ENCODE results near the gene MIA2. TPM values are rescaled to one million over a fixed set of nuclear protein-coding genes. Genes with fewer than 3 reads are reported as not detected.
"Not testable (repeated sequence)": the region's sequence is repeated elsewhere in the genome, so short reads cannot be mapped to it uniquely, and the experiment has no call there.

MIA2 gene
- total and polyA plus RNA-seq, 4 experiments from 2014 or later, result 19.0 to 26.7 (median 26.2) TPM

DNA sequence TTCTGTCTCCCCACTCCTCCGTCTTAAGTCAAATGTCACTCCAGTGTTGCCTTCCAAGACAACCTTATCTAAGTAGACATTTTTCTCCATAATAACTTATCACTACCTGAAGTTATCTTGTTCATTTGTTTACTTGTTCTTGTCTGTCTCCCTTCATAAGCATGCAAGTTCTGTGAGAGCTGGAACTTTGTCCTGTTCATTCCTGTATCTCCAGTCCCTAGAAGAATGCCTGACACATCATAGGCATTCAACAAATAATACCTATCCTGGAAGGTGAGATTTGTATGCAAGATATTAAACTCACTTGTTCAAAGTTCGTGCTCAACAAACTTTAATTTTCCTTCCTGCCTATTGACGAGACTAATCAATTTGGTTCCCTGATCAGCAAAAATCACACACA lies 5.7 kb upstream of the MIA2 start:
- H3K4me1 ChIP-seq (ENCODE audit: insufficient read depth, low read length), result peaks cover 25% of the 10 kb centered on the region
- H3K27ac ChIP-seq (ENCODE audit: low read depth, low read length), result peak overlapping the region; percentile 42
- Mint-ChIP-seq H3K27me3 (peaks cover 1 to 2% of the 10 kb centered on the region in 2 donors), H3K4me3 (no peak overlapping the region), H3K4me1 (peaks cover 18 to 35% (median 28%) of the 10 kb centered on the region in 4 donors), H3K27ac (peak overlapping the region in 6 of 7 donors; percentile 81 to 94 (median 92)), H3K9me3 (no peaks in the 10 kb centered on the region), H3K36me3 (no peaks in the 10 kb centered on the region)
- CTCF ChIA-PET (ENCODE audit: partially characterized antibody), result interaction anchor here (0.8 to 2.0 kb wide), 3 partner anchors 10 to 205 kb away, joined by 3 to 7 read pairs (median 4); no protein-coding TSS in a partner anchor
- H3K4me3 ChIP-seq (ENCODE audit: low read length in 2 of 2), result no peak overlapping the region
- H3K36me3 ChIP-seq (ENCODE audit: insufficient read depth, low read length), result no peaks in the 10 kb centered on the region
- DNase-seq, result no peak
- POLR2A ChIA-PET (ENCODE audit: partially characterized antibody), result interaction anchor here (1.9 to 2.6 kb wide), 4 partner anchors 38 to 204 kb away, joined by 9 to 35 read pairs (median 16); partner anchors contain the start of genes FBXO33, PNN and TRAPPC6B
- intact Hi-C loops (cut with micrococcal nuclease), result loop anchor here (2.0 kb wide), 1 partner anchor 205 kb away; the partner anchor contains the start of gene FBXO33
- no peaks in the 10 kb centered on the region for H3K27me3 ChIP-seq (ENCODE audit: insufficient read depth, low read length)
- H3K9me3 ChIP-seq (ENCODE audit: control insufficient read depth in 1 of 2, low read length in 2 of 2), result no peaks in the 10 kb centered on the region

DNA sequence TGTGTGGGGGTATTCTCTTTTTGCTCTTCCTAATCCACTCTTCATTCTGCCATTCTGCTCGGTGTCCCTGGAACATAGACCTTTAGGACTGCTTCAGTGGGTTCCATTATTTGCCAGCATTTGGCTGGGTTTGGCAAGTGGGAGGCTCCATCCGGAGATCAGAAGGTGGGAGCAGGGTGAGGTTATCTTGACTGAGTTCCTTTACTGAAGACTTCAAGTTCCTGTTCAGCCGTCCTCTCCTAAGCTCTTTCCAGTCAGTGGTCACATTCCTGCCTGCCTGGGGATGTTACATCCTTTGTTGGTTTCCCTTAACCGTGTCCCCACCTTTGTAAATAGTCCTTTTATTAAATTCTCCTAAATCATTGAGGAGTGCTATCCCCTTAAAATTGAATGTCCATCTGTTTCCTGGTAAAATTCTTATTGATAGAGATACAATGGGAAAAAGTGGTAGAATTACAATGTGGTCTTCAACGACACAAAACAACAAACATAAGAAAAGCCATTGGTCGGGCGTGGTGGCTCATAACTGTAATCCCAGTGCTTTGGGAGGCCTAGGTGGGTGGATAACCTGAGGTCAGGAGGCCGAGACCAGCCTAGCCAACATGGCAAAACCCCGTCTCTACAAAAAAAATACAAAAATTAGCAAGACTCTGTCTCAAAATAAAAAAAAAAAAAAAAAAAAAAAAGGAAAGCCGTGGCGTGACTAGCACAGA lies 5.0 kb upstream of the MIA2 start:
- Histone ChIP-seq H3K4me3 (ENCODE audit: low read length in 2 of 2) (no peak overlapping the region), H3K36me3 (ENCODE audit: insufficient read depth, low read length) (no peaks in the 10 kb centered on the region), H3K9me3 (ENCODE audit: control insufficient read depth in 1 of 2, low read length in 2 of 2) (no peaks in the 10 kb centered on the region), H3K4me1 (ENCODE audit: insufficient read depth, low read length) (peaks cover 29% of the 10 kb centered on the region), H3K27me3 (ENCODE audit: insufficient read depth, low read length) (no peaks in the 10 kb centered on the region), H3K27ac (ENCODE audit: low read depth, low read length) (peak overlapping the region; percentile 42)
- Mint-ChIP-seq H3K9me3 (no peaks in the 10 kb centered on the region), H3K36me3 (no peaks in the 10 kb centered on the region), H3K27ac (peak overlapping the region; percentile 81 to 94 (median 91)), H3K4me1 (peaks cover 18 to 37% (median 31%) of the 10 kb centered on the region in 4 donors), H3K4me3 (peak overlapping the region in 6 of 8 donors; percentile 30 to 65 (median 50)), H3K27me3 (peaks cover 1% of the 10 kb centered on the region in 2 donors)
- intact Hi-C loops (cut with micrococcal nuclease), result loop anchor here (1.0 to 2.0 kb wide), 3 partner anchors 38 to 204 kb away; partner anchors contain the start of genes FBXO33 and PNN
- ChIA-PET CTCF (ENCODE audit: partially characterized antibody) (interaction anchor here (0.7 to 2.0 kb wide), 5 partner anchors 9 to 205 kb away, joined by 3 to 7 read pairs (median 4); no protein-coding TSS in a partner anchor), POLR2A (ENCODE audit: partially characterized antibody) (interaction anchor here (0.6 to 2.6 kb wide), 8 partner anchors 11 to 203 kb away, joined by 3 to 35 read pairs (median 6); partner anchors contain the start of genes FBXO33, PNN and TRAPPC6B)
- no peak for DNase-seq

DNA sequence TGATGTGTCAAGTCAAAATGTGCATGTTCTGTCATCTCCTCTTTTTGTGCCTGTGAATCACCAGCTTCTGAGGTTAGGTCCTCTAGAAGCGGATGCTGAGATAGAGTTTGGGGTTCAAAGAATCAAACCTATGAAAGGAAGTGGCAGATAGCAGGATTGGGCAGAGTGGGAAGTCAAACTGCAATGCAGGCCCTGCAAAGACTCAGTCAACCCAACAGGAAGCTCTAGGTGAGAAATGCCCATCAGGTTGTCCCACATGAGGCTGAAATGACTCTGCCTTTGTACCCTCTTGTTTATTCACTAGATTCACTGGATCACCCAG lies 4.5 kb upstream of the MIA2 start:
- Mint-ChIP-seq H3K36me3 (no peaks in the 10 kb centered on the region), H3K4me3 (peak overlapping the region in 7 of 8 donors; percentile 0 to 65 (median 44)), H3K27me3 (no peaks in the 10 kb centered on the region), H3K27ac (peak overlapping the region; percentile 81 to 94 (median 91)), H3K9me3 (no peaks in the 10 kb centered on the region), H3K4me1 (peaks cover 21 to 37% (median 31%) of the 10 kb centered on the region in 4 donors)
- Histone ChIP-seq H3K36me3 (ENCODE audit: insufficient read depth, low read length) (no peaks in the 10 kb centered on the region), H3K27me3 (ENCODE audit: insufficient read depth, low read length) (no peaks in the 10 kb centered on the region), H3K4me1 (ENCODE audit: insufficient read depth, low read length) (peaks cover 34% of the 10 kb centered on the region), H3K4me3 (ENCODE audit: low read length in 2 of 2) (no peak overlapping the region), H3K9me3 (ENCODE audit: control insufficient read depth in 1 of 2, low read length in 2 of 2) (no peaks in the 10 kb centered on the region), H3K27ac (ENCODE audit: low read depth, low read length) (peak overlapping the region; percentile 42)
- ChIA-PET CTCF (ENCODE audit: partially characterized antibody) (interaction anchor here (0.7 to 2.0 kb wide), 5 partner anchors 9 to 195 kb away, joined by 3 to 7 read pairs (median 4); no protein-coding TSS in a partner anchor), POLR2A (ENCODE audit: partially characterized antibody) (interaction anchor here (0.5 to 2.6 kb wide), 11 partner anchors 10 to 203 kb away, joined by 3 to 35 read pairs (median 4); partner anchors contain the start of genes FBXO33, GEMIN2, PNN and TRAPPC6B)
- peak; percentile 56 to 80 (median 64) for DNase-seq
- intact Hi-C loops (cut with micrococcal nuclease), result loop anchor here (1.0 to 2.0 kb wide), 3 partner anchors 37 to 204 kb away; partner anchors contain the start of genes FBXO33 and PNN

DNA sequence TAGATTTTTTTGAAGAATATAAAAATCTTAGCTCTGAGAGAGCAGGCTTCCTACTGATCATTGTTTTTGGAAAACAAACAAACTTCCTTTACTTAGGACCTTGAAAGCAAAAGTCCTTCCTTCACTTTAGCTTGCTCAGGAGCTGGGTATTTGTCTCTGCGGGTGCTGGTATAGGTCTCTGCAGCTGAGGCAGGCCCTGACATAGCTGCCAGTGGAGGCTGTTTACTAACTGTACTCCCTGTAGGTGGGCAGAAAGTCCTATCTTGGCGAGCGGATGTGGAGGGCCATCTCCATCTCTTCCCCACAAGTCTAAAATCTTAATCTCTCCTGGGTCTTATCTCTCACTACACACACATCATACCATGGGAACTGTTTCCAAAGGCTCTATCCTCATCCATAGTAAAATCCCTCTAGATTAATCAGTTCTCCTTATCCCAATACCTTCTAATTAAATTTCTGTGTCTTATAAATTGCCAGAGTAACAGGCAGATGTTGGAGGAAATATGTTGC lies 4.1 kb upstream of the MIA2 start:
- Mint-ChIP-seq H3K36me3 (no peaks in the 10 kb centered on the region), H3K4me3 (no peak overlapping the region), H3K4me1 (peaks cover 21 to 37% (median 31%) of the 10 kb centered on the region in 4 donors), H3K27me3 (no peaks in the 10 kb centered on the region), H3K9me3 (no peaks in the 10 kb centered on the region), H3K27ac (peak overlapping the region in 6 of 7 donors; percentile 42 to 93 (median 82))
- Histone ChIP-seq H3K36me3 (ENCODE audit: insufficient read depth, low read length) (no peaks in the 10 kb centered on the region), H3K27me3 (ENCODE audit: insufficient read depth, low read length) (no peaks in the 10 kb centered on the region), H3K4me3 (ENCODE audit: low read length in 2 of 2) (no peak overlapping the region), H3K9me3 (ENCODE audit: control insufficient read depth in 1 of 2, low read length in 2 of 2) (no peaks in the 10 kb centered on the region), H3K4me1 (ENCODE audit: insufficient read depth, low read length) (peaks cover 35% of the 10 kb centered on the region), H3K27ac (ENCODE audit: low read depth, low read length) (peak overlapping the region; percentile 42)
- CTCF ChIA-PET (ENCODE audit: partially characterized antibody), result interaction anchor here (0.7 to 2.0 kb wide), 4 partner anchors 10 to 195 kb away, joined by 3 to 7 read pairs (median 4); no protein-coding TSS in a partner anchor
- DNase-seq, result no peak
- intact Hi-C loops (cut with micrococcal nuclease), result loop anchor here (1.0 to 2.0 kb wide), 3 partner anchors 37 to 203 kb away; partner anchors contain the start of genes FBXO33 and PNN
- POLR2A ChIA-PET (ENCODE audit: partially characterized antibody), result interaction anchor here (0.5 to 2.6 kb wide), 11 partner anchors 10 to 202 kb away, joined by 3 to 35 read pairs (median 4); partner anchors contain the start of genes FBXO33, GEMIN2, PNN and TRAPPC6B

DNA sequence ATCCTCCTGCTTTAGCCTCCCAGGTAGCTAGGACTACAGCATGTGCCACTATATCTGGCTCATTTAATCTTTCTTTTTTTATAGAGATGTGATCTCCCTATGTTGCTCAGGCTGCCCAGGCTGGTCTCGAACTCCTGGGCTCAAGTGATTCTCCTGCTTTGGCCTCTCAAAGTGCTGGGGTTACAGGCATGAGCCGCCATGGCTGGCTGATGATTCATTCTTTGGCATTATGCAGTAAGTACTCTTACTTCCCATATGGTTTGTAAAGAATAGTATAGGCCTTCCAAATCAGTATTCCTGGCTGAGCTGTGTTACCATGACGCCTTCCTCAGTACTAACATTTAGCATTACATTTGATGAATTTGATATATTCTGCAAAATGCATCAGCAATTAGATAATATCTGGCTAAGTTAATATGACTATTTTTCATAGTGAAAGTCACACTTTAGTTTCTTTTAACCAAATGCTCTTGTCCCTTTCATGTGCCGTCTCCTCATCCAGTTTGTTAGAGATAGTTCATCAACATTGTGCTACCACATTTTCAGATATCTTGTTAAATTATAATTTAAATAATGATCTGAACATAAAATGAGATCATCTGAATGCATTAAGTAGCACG lies 3.2 kb upstream of the MIA2 start:
- Histone ChIP-seq H3K4me1 (ENCODE audit: insufficient read depth, low read length) (peaks cover 35% of the 10 kb centered on the region), H3K36me3 (ENCODE audit: insufficient read depth, low read length) (no peaks in the 10 kb centered on the region), H3K27ac (ENCODE audit: low read depth, low read length) (no peak overlapping the region), H3K4me3 (ENCODE audit: low read length in 2 of 2) (no peak overlapping the region), H3K27me3 (ENCODE audit: insufficient read depth, low read length) (no peaks in the 10 kb centered on the region), H3K9me3 (ENCODE audit: control insufficient read depth in 1 of 2, low read length in 2 of 2) (no peaks in the 10 kb centered on the region)
- intact Hi-C loops (cut with micrococcal nuclease), result no loop called here
- ChIA-PET CTCF (ENCODE audit: partially characterized antibody) (interaction anchor here (1.2 to 2.1 kb wide), 5 partner anchors 11 to 196 kb away, joined by 3 to 9 read pairs (median 3); no protein-coding TSS in a partner anchor), POLR2A (ENCODE audit: partially characterized antibody) (interaction anchor here (2.4 kb wide), 1 partner anchor 36 kb away, joined by 7 read pairs; no protein-coding TSS in a partner anchor)
- no peaks in the 10 kb centered on the region for H3K9me3 Mint-ChIP-seq
- peaks cover 21 to 37% (median 31%) of the 10 kb centered on the region in 4 donors for H3K4me1 Mint-ChIP-seq
- no peaks in the 10 kb centered on the region for H3K27me3 Mint-ChIP-seq
- no peak for DNase-seq
- H3K4me3 Mint-ChIP-seq, result no peak overlapping the region
- H3K36me3 Mint-ChIP-seq, result no peaks in the 10 kb centered on the region
- peak overlapping the region; percentile 29 to 90 (median 53) for H3K27ac Mint-ChIP-seq

DNA sequence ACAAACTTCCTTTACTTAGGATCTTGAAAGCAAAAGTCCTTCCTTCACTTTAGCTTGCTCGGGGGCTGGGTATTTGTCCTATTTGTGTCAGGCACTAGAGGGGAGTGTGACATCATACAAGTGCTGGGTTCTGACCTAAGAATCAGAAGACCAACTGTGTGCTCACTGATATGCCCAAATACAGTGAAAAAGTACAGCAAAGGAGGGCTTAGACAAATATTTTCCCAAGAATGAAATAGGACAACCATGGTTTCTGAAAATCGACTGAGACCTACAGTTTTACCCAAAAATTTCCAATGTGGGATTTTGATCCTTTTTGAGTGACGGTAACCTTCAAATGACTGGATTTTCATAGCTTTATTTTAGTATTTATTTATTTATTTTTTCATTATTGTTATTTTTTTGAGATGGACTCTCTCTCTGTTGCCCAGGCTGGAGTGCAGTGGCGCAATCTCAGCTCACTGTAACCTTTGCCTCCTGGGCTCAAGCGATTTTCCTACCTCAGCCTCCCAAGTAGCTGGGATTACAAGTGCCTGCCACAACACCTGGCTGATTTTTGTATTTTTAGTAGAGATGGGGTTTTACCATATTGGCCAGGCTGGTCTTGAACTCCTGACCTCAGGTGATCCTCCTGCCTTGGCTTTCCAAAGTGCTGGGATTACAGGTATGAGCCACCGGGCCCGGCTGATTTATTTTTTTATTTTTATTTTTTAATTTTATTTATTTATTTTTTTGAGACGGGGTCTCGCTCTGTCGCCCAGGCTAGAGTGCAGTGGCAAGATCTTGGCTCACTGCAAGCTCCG lies 1.8 kb upstream of the MIA2 start:
- peak overlapping the region; percentile 5 to 74 (median 36) for H3K27ac Mint-ChIP-seq
- intact Hi-C loops (cut with micrococcal nuclease); H3K4me3 ChIP-seq (ENCODE audit: low read length in 2 of 2); H3K36me3 ChIP-seq (ENCODE audit: insufficient read depth, low read length); H3K27ac ChIP-seq (ENCODE audit: low read depth, low read length); H3K27me3 ChIP-seq (ENCODE audit: insufficient read depth, low read length); H3K9me3 Mint-ChIP-seq; H3K27me3 Mint-ChIP-seq; H3K9me3 ChIP-seq (ENCODE audit: control insufficient read depth in 1 of 2, low read length in 2 of 2); H3K4me3 Mint-ChIP-seq; H3K36me3 Mint-ChIP-seq: not testable (repeated sequence)
- CTCF ChIA-PET (ENCODE audit: partially characterized antibody), result interaction anchor here (0.7 to 2.1 kb wide), 13 partner anchors 13 to 200 kb away, joined by 3 to 9 read pairs (median 3); no protein-coding TSS in a partner anchor
- peak in 4 of 5 donors; percentile 15 to 35 (median 28) for DNase-seq
- POLR2A ChIA-PET (ENCODE audit: partially characterized antibody), result interaction anchor here (1.0 to 2.4 kb wide), 4 partner anchors 35 to 200 kb away, joined by 3 to 11 read pairs (median 6); partner anchors contain the start of genes FBXO33, PNN and TRAPPC6B
- H3K4me1 ChIP-seq (ENCODE audit: insufficient read depth, low read length), result peaks cover 35% of the 10 kb centered on the region
- H3K4me1 Mint-ChIP-seq, result peaks cover 24 to 37% (median 31%) of the 10 kb centered on the region in 4 donors

All from CD4-positive, alpha-beta memory T cell (primary cell).